Measurements from ENCODE around the gene FIZ1. TPM values are rescaled to one million over a fixed set of nuclear protein-coding genes. Genes with fewer than 3 reads are reported as not detected.

FIZ1 gene
- total RNA-seq, 2 donors from 2014 or later = 11.8 to 15.8 TPM

GRCh38 chr19:55614711-55615542, 15.6 kb upstream of the FIZ1 start:
- Mint-ChIP-seq H3K9me3 (no peaks in the 10 kb centered on the region), H3K27me3 (no peaks in the 10 kb centered on the region), H3K4me3 (no peak overlapping the region), H3K27ac (no peak overlapping the region), H3K36me3 (peaks cover 4% of the 10 kb centered on the region), H3K4me1 (ENCODE audit: low read depth in 2 of 2) (peaks cover 13 to 25% of the 10 kb centered on the region in 2 donors)
- ATAC-seq (no peak), DNase-seq (ENCODE audit: low spot score) (no peak)

- ATAC-seq (no peak), DNase-seq (ENCODE audit: low spot score) (no peak)
- H3K36me3 Mint-ChIP-seq = peaks cover 4% of the 10 kb centered on the region
- H3K4me1 Mint-ChIP-seq (ENCODE audit: low read depth in 2 of 2) = peaks cover 16 to 33% of the 10 kb centered on the region in 2 donors
- H3K4me3 Mint-ChIP-seq = no peak overlapping the region
- H3K27me3 Mint-ChIP-seq = no peaks in the 10 kb centered on the region
- H3K27ac Mint-ChIP-seq = no peak overlapping the region
- H3K9me3 Mint-ChIP-seq = no peaks in the 10 kb centered on the region
Observed at GRCh38 chr19:55613930-55614710, 14.8 kb upstream of the FIZ1 start.

GRCh38 chr19:55613396-55613795, 14.1 kb upstream of the FIZ1 start:
- Mint-ChIP-seq H3K36me3 (peaks cover 4% of the 10 kb centered on the region), H3K4me3 (no peak overlapping the region), H3K4me1 (ENCODE audit: low read depth in 2 of 2) (peaks cover 20 to 37% of the 10 kb centered on the region in 2 donors), H3K9me3 (no peaks in the 10 kb centered on the region), H3K27ac (no peak overlapping the region), H3K27me3 (no peaks in the 10 kb centered on the region)
- ATAC-seq = no peak
- no peak for DNase-seq (ENCODE audit: low spot score)

GRCh38 chr19:55611983-55612645, 12.8 kb upstream of the FIZ1 start:
- Mint-ChIP-seq H3K4me3 (no peak overlapping the region), H3K27ac (no peak overlapping the region), H3K27me3 (no peaks in the 10 kb centered on the region), H3K9me3 (no peaks in the 10 kb centered on the region), H3K36me3 (no peaks in the 10 kb centered on the region), H3K4me1 (ENCODE audit: low read depth in 2 of 2) (peaks cover 30 to 44% of the 10 kb centered on the region in 2 donors)
- ATAC-seq (no peak), DNase-seq (ENCODE audit: low spot score) (no peak)

- Mint-ChIP-seq H3K27me3 (no peaks in the 10 kb centered on the region), H3K9me3 (no peaks in the 10 kb centered on the region), H3K27ac (peak overlapping the region in 1 of 2 donors; percentile 66), H3K4me1 (ENCODE audit: low read depth in 2 of 2) (peaks cover 37 to 51% of the 10 kb centered on the region in 2 donors), H3K4me3 (no peak overlapping the region), H3K36me3 (no peaks in the 10 kb centered on the region)
- ATAC-seq = no peak
- DNase-seq (ENCODE audit: low spot score) = no peak
Observed at GRCh38 chr19:55611300-55611982, 12.1 kb upstream of the FIZ1 start.

GRCh38 chr19:55609326-55609725, 10.0 kb upstream of the FIZ1 start:
- Mint-ChIP-seq H3K27ac (peak overlapping the region in 1 of 2 donors; percentile 66), H3K36me3 (no peaks in the 10 kb centered on the region), H3K4me3 (no peak overlapping the region), H3K9me3 (no peaks in the 10 kb centered on the region), H3K4me1 (ENCODE audit: low read depth in 2 of 2) (peaks cover 51 to 63% of the 10 kb centered on the region in 2 donors), H3K27me3 (no peaks in the 10 kb centered on the region)
- no peak for ATAC-seq
- DNase-seq (ENCODE audit: low spot score) = no peak

- H3K36me3 Mint-ChIP-seq = no peaks in the 10 kb centered on the region
- H3K4me3 Mint-ChIP-seq = peak overlapping the region; percentile 94
- no peaks in the 10 kb centered on the region for H3K9me3 Mint-ChIP-seq
- DNase-seq (ENCODE audit: low spot score) = no peak
- peak overlapping the region; percentile 88 to 95 for H3K27ac Mint-ChIP-seq
- peaks cover 49 to 64% of the 10 kb centered on the region in 2 donors for H3K4me1 Mint-ChIP-seq (ENCODE audit: low read depth in 2 of 2)
- H3K27me3 Mint-ChIP-seq = no peaks in the 10 kb centered on the region
- ATAC-seq = no peak
Observed at GRCh38 chr19:55606817-55607216, 7.5 kb upstream of the FIZ1 start.

DNA sequence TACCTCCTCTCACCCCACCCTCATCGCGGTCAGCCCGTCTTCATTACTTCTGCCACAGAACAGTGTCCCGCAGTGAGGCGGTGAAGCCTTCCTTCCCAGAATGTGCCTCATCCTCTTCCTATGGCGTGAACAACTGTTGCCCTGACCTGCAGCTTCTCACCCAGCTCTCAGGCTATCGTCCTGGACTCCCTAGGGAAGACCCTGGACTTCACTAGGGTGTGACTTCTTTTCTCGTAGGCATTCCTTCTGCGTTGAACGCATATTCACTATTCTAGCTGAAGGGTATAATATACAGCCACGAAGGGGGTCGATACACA, 7.1 kb upstream of the FIZ1 start:
- no peaks in the 10 kb centered on the region for H3K36me3 Mint-ChIP-seq
- no peaks in the 10 kb centered on the region for H3K27me3 Mint-ChIP-seq
- ATAC-seq (no peak), DNase-seq (ENCODE audit: low spot score) (no peak)
- H3K4me3 Mint-ChIP-seq = peak overlapping the region; percentile 94
- peaks cover 50 to 64% of the 10 kb centered on the region in 2 donors for H3K4me1 Mint-ChIP-seq (ENCODE audit: low read depth in 2 of 2)
- no peaks in the 10 kb centered on the region for H3K9me3 Mint-ChIP-seq
- peak overlapping the region; percentile 88 to 95 for H3K27ac Mint-ChIP-seq

DNA sequence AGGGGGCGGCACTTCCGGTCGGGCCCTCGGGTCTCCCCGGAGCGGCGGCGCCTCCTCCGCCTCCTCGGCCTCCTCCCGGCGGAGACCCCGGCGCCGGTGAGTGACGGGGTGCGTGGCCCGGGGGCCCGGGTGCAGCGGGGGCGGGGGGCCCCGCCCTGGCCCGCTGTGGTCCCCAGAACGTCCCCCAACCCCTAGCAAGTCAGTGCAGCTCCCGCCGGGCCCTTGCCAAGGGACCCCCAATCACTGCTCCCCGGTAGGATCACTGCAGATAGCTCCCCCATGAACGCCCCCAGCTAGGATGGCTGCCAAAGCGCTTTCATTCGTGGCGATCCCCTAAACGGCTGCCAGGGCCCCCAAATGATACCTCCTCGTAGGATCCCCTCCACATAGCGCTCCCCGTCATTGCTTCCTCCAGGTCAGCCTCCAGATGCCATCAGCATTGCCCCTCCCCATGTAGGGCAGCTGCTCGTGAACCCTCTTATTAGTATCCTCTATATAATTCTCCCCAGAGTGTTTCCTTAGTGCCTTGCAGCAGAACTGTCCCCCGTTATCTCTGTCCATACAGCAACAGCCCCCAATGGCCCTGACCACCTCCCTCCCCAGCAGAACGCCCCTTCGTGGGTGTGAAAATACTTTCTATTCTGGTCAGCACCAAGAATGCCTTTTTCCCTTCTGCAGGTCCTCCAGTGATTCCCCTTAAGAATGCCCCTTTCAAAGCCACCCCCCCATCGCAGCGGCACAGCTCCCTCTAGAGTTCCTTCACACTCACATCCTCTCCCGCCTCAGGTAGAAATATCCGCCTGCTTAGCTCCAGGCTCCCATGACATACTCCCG, 6.5 kb upstream of the FIZ1 start, which contains the start of gene ZNF865:
Gene ZNF865, plus strand, starts transcription at position 11 of the 834 bp plus-strand sequence. CDS start 7,972 bp downstream, outside the sequence.
- ATAC-seq = peak; percentile 39 to 70
- no peaks in the 10 kb centered on the region for H3K27me3 Mint-ChIP-seq
- H3K4me3 Mint-ChIP-seq = peak within 1 kb of the TSS; percentile 99
- H3K9me3 Mint-ChIP-seq = no peaks in the 10 kb centered on the region
- peak within 1 kb of the TSS; percentile 88 to 95 for H3K27ac Mint-ChIP-seq
- H3K4me1 Mint-ChIP-seq (ENCODE audit: low read depth in 2 of 2) = peaks cover 55 to 64% of the 10 kb centered on the region in 2 donors
- H3K36me3 Mint-ChIP-seq = no peaks in the 10 kb centered on the region
- peak; percentile 82 for DNase-seq (ENCODE audit: low spot score)

GRCh38 chr19:55605207-55605636, 5.9 kb upstream of the FIZ1 start:
- DNase-seq (ENCODE audit: low spot score) (peak; percentile 99), ATAC-seq (peak; percentile 88 to 91)
- Mint-ChIP-seq H3K4me3 (peak overlapping the region; percentile 99), H3K36me3 (no peaks in the 10 kb centered on the region), H3K4me1 (ENCODE audit: low read depth in 2 of 2) (peaks cover 57 to 60% of the 10 kb centered on the region in 2 donors), H3K9me3 (no peaks in the 10 kb centered on the region), H3K27ac (peak overlapping the region; percentile 88 to 95), H3K27me3 (no peaks in the 10 kb centered on the region)

DNA sequence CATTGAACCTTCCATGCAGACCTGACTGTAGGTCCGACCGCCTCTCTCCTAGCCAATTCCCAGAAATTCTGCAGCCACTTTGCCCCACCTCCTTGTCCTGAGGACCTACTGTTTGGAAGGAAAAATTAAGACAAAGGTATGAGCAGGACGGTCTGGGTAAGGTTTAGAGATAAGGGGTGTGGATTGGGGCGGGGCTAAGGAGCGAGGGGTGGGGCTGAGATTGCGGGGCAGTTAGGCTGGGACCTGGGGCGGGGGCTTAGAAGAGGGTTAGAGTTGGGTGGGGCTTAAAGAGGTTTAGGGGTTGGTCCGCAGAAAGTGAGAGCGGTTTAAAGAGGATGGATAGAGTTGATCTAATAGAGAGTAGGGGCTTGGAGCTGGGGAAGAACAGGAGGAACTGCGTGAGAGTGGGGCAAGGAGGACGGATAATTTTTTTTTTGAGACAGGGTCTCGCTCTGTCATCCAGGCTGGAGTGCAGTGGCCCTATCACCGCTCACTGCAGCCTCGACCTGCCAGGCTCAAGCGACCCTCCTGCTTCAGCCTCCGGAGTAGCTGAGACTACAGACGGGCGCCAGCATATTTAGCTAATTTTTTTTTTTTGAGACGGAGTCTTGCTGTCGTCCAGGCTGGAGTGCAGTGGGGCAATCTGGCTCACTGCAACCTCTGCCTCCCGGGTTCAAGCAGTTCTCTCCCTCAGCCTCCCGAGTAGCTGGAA, 4.4 kb upstream of the FIZ1 start:
- peaks cover 2% of the 10 kb centered on the region for H3K9me3 Mint-ChIP-seq
- H3K36me3 Mint-ChIP-seq = no peaks in the 10 kb centered on the region
- no peaks in the 10 kb centered on the region for H3K27me3 Mint-ChIP-seq
- ATAC-seq (no peak), DNase-seq (ENCODE audit: low spot score) (no peak)
- peaks cover 52 to 54% of the 10 kb centered on the region in 2 donors for H3K4me1 Mint-ChIP-seq (ENCODE audit: low read depth in 2 of 2)
- H3K4me3 Mint-ChIP-seq = peak overlapping the region; percentile 62
- peak overlapping the region; percentile 88 to 95 for H3K27ac Mint-ChIP-seq

- Mint-ChIP-seq H3K27ac (peak overlapping the region; percentile 88 to 95), H3K27me3 (no peaks in the 10 kb centered on the region), H3K4me1 (ENCODE audit: low read depth in 2 of 2) (peaks cover 53% of the 10 kb centered on the region in 2 donors), H3K36me3 (no peaks in the 10 kb centered on the region), H3K9me3 (peaks cover 4% of the 10 kb centered on the region), H3K4me3 (peak overlapping the region; percentile 62)
- DNase-seq (ENCODE audit: low spot score) = no peak
- ATAC-seq = no peak
Observed at GRCh38 chr19:55603115-55603514, 3.8 kb upstream of the FIZ1 start.
